ENCODE measurements around the gene PLXNB3.
"Not testable (repeated sequence)": the region's sequence is repeated elsewhere in the genome, so short reads cannot be mapped to it uniquely, and the experiment has no call there.

The PLXNB3 gene

GRCh38 chrX:153763989-153764755, at the start of gene PLXNB3:
PLXNB3 (plus strand) TSS chrX:153764249; CDS start chrX:153765536, 1,287 bp downstream.
- DNase-seq (ENCODE audit: low read depth, low spot score) = peak; percentile 12

DNA sequence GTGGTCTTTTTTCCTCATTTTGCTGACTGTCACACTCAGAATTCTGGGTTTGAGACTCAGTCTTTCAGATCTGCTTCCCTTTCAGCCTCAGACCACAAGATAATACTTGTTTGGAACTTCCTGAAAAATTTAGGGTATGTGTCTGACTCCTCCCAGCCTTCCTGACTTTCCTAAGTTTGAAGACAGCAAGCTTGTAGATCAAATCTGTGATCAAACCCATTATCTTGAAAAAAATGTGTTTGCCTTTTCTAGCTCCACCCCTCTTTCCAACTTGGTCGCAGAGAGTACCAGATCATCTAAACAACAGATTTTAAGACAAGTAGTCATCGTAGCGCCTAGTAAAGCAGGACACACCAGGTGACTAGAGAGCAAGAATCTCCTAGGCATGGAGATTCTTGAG, 49.8 kb upstream of the PLXNB3 start:
- DNase-seq (ENCODE audit: low read depth, low spot score) = no peak

DNA sequence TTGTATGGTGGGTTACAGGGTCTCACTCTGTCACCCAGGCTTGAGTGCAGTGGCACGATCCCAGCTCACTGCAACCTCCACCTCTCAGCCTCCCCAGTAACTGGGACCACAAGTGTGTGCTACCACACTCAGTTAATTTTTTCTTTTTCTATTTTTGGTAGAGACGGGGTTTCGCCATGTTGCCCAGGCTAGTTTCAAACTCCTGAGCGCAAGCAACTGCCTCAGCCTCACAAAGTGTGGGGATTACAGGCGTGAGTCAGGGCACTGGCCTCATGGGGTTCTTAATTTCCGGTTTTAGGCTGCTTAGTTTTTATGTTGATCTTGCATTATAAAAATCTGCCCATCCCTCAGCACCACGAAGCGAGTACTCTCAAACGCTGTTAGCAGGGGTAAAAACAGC, 46.6 kb upstream of the PLXNB3 start:
- DNase-seq (ENCODE audit: low read depth, low spot score) = no peak

DNA sequence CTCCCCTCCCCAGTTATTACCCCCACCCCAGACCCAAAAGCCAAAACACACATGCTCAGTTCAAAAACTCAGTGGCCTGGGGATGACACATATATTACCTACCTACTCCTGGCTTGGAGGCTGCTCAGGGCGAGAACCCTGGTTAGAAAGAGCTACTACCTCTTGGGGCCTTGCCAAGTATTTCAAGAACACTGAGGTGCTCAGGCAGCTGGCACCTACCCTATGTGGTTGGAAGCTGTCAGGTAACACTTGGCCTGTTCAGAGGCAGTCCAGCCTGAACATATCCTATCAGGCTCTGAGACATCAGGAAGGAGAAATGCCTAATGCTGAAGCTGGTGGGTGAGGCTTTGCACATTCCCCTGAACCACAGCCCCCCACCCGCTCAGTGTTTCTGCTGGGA, 44.8 kb upstream of the PLXNB3 start:
- DNase-seq (ENCODE audit: low read depth, low spot score) = no peak

GRCh38 chrX:153719701-153720100, 44.3 kb upstream of the PLXNB3 start:
- no peak for DNase-seq (ENCODE audit: low read depth, low spot score)

DNA sequence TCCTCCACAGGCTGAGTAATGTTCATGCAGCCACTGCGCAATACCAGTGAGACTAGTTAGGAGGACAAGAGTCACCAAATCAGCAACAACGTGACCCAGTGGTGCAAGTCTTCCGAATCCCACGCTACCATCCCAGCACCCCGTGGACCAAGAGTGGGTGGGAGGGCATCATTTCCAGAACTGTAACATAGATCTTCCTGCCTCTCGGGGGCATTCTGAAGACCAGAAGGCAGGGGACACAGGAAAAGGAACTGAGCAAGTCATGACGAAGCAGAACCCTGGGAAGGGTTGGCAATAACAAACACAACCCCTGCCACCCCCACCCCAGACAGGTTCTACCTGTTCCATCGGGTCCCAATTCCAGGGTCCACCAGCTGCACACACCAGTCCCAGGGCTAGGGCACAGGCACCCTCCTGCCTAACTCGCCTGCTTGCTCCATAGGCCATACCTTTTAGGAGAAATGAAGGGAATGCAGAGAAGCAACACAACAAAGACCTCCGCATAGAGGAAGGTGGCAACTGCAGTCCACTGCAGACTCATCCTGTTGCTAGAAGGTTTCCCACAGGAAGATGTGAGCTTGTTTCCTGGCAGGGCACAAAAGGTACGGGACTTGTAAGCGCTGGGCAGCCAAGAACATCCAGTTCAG, 41.2 kb upstream of the PLXNB3 start:
- DNase-seq (ENCODE audit: low read depth, low spot score) = no peak

DNA sequence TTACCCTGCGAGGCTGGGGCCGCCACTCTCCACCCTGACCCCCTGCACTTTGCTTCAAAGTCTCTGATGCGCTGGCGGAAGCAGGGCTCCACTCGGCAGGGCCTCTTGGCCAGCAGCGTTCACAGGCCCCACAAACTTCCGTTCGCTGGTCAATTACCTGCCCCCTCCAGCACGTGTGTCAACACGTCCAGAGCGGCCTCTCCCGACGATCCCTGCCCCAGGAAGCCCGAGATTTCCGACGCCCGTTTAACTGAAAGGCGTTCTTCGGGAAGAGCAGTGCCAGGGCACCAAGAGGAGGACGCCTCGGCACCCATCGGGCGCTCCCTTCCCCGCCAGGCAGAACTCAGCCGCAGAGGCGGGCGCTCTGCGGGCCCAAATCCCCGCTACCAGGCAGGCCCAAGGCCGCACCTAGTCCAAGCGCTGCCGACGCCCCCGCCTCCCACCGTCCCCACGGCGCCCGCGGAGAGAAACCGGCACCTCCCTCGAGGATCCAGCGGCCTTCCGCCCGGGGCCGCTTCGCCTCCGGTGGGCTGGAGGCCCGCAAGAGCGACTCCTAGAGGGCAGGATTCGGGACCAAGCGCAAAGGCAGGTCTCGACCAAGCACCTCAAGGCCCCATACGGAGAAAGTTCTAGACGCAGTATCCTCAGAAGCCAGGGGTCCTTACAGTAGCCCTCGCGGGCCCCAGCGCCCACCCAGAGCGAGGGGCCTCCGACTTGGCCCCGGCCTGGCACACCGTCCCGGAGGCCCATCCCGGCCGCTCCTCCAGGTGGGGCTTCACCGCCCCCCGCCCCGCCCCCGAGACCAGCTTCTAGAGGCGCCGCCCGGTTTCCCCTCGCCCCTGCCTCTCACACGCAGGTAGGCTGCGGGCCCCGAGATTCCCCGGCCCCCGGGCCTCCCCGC, 40.4 kb upstream of the PLXNB3 start:
- no peak for DNase-seq (ENCODE audit: low read depth, low spot score)

DNA sequence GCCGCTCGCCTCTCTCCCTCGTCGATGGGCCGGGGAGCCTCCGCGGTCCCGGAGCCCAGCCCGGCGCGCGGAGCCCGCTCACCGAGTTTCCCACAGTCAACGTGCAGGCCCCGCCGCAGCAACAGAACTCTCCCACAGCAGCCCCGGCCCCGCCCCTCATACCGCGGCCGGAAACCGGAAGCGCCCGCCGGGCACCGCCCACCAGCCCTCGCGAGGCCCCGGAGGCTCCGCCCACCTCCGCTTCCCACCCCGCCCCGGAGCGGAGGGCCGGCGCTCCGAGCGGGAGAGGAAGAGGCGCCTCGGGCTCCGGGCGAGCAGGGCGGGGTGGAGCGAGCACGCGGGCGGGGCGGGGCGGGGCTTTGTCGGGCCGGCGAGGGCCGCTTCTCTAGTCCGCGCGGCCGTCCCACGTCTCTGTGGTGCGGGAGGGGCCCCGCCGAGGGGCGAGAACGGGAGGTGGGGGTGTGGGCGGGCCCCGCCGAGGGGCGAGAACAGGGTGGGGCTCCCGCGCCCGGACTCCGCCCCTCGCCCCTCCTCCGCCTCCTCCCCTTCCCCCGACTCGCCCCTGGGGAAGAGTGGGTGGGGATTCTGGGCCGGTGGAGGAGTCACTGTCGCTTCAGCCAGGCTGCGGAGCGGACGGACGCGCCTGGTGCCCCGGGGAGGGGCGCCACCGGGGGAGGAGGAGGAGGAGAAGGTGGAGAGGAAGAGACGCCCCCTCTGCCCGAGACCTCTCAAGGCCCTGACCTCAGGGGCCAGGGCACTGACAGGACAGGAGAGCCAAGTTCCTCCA, 39.6 kb upstream of the PLXNB3 start, which contains the start of the genes ABCD1 and BCAP31:
Gene ABCD1, plus strand, starts transcription at position 605 of the 787 bp plus-strand sequence. CDS start 411 bp downstream, outside the sequence.
Gene BCAP31, minus strand, starts transcription at position 136 of the 787 bp plus-strand sequence. CDS start 1,143 bp downstream, outside the sequence.
- DNase-seq (ENCODE audit: low read depth, low spot score) = no peak

DNA sequence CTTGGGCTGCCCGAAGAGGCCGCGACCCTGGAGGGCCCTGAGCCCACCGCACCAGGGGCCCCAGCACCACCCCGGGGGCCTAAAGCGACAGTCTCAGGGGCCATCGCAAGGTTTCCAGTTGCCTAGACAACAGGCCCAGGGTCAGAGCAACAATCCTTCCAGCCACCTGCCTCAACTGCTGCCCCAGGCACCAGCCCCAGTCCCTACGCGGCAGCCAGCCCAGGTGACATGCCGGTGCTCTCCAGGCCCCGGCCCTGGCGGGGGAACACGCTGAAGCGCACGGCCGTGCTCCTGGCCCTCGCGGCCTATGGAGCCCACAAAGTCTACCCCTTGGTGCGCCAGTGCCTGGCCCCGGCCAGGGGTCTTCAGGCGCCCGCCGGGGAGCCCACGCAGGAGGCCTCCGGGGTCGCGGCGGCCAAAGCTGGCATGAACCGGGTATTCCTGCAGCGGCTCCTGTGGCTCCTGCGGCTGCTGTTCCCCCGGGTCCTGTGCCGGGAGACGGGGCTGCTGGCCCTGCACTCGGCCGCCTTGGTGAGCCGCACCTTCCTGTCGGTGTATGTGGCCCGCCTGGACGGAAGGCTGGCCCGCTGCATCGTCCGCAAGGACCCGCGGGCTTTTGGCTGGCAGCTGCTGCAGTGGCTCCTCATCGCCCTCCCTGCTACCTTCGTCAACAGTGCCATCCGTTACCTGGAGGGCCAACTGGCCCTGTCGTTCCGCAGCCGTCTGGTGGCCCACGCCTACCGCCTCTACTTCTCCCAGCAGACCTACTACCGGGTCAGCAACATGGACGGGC, 38.8 kb upstream of the PLXNB3 start:
- DNase-seq (ENCODE audit: low read depth, low spot score) = no peak

DNA sequence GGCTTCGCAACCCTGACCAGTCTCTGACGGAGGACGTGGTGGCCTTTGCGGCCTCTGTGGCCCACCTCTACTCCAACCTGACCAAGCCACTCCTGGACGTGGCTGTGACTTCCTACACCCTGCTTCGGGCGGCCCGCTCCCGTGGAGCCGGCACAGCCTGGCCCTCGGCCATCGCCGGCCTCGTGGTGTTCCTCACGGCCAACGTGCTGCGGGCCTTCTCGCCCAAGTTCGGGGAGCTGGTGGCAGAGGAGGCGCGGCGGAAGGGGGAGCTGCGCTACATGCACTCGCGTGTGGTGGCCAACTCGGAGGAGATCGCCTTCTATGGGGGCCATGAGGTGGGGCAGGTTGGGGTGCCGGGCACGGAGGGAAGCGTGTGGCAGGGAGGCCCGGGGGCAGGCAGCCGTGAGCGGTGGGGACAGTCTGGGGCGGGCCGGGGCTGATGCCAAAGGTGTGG, 38.2 kb upstream of the PLXNB3 start:
- no peak for DNase-seq (ENCODE audit: low read depth, low spot score)

GRCh38 chrX:153726286-153727122, 37.5 kb upstream of the PLXNB3 start:
- DNase-seq (ENCODE audit: low read depth, low spot score) = no peak

GRCh38 chrX:153727123-153727931, 36.7 kb upstream of the PLXNB3 start:
- DNase-seq (ENCODE audit: low read depth, low spot score) = no peak

- no peak for DNase-seq (ENCODE audit: low read depth, low spot score)
Observed at GRCh38 chrX:153728095-153728494, 36.0 kb upstream of the PLXNB3 start.

- no peak for DNase-seq (ENCODE audit: low read depth, low spot score)
Observed at GRCh38 chrX:153728951-153729631, 35.0 kb upstream of the PLXNB3 start.

DNA sequence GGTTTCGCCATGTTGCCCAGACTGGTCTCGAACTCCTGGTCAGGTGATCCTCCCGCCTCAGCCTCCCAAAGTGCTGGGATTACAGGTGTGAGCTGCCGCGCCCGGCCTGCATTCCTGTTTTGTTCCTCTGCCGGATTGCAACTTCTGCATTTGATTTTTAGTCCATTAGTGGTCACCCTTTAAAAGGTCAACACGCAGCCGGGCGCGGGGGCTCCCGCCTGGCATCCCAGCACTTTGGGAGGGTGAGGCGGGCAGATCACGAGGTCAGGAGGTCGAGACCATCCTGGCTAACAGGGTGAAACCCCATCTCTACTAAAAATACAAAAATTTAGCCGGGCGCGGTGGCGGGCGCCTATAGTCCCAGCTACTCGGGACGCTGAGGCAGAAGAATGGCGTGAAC, 33.9 kb upstream of the PLXNB3 start:
- not testable (repeated sequence) for DNase-seq (ENCODE audit: low read depth, low spot score)

DNA sequence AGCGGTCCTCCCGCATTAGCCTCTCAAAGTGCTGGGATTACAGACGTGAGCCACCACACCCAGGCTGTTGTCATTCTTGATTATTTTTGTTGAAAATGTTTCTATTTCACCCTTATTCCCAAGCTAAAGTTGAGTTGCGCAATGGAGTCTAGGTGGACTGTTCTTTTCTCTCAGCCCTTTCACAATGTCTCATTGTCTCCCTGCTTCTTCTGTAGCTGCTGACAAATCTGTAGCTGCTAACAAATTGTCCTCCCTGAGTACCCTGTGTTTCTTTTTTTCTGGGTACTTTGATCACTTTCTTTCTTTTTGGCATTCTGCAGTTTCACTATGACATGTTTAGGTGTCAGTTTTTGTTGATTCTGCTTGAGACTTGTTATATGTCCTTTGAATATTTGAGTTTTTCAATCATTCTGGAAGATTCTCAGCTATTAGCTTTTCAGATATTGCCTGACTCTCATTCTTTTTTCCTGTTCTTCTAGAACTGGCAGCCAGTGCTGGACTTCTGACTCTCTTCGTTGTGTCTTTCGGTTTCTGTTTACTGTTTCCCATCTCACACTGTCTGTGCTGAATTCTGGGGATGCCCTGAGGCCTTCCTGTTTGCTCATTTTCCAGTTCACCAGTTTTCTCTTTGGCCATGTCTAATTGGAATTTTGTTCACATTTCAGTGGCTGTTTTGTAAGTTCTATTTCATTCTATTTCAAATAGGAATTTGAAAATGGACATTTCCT, 32.8 kb upstream of the PLXNB3 start:
- DNase-seq (ENCODE audit: low read depth, low spot score) = no peak

- no peak for DNase-seq (ENCODE audit: low read depth, low spot score)
Observed at GRCh38 chrX:153731845-153732215, 32.2 kb upstream of the PLXNB3 start.
